Smooth muscle cell (in vitro differentiated cells): ENCODE results near the gene ADAM22. TPM values are rescaled to one million over a fixed set of nuclear protein-coding genes. Genes with fewer than 3 reads are reported as not detected.

Source experiments
- DNase-seq: peaks from one replicate; lab custom pipeline; 2025; ENCODE audit not compliant: unreplicated experiment; lab: John Stamatoyannopoulos, UW
- H2AFZ ChIP-seq: fragments of 200-600 bp; sonication (generic); 2 replicates; pipeline ENCODE4 v1.6.0; 2016; ENCODE audit warnings: antibody characterized with exemption, low read depth, mild to moderate bottlenecking
- H3F3A ChIP-seq: fragments of 200-600 bp; sonication (generic); 2 replicates; pipeline ENCODE4 v1.6.0; 2017; ENCODE audit warnings: antibody characterized with exemption, low read depth
- H3K27ac ChIP-seq: fragments of 200-600 bp; sonication (generic); 2 replicates; pipeline ENCODE4 v1.5.1; 2016; ENCODE audit warnings: low read depth, mild to moderate bottlenecking
- H3K27me3 ChIP-seq: fragments of 200-600 bp; sonication (generic); 2 replicates; pipeline ENCODE4 v1.6.1; 2016; ENCODE audit warnings: low read depth, mild to moderate bottlenecking
- H3K36me3 ChIP-seq: fragments of 200-600 bp; sonication (generic); 2 replicates; pipeline ENCODE4 v1.5.1; 2016; ENCODE audit warnings: low read depth
- H3K4me1 ChIP-seq: fragments of 200-600 bp; sonication (generic); 2 replicates; pipeline ENCODE4 v1.5.1; 2016; ENCODE audit warnings: low read depth
- H3K4me2 ChIP-seq: fragments of 200-600 bp; sonication (generic); 2 replicates; pipeline ENCODE4 v1.6.0; 2016; ENCODE audit warnings: mild to moderate bottlenecking
- H3K4me3 ChIP-seq: fragments of 200-600 bp; sonication (generic); 2 replicates; pipeline ENCODE4 v1.5.1; 2016; ENCODE audit warnings: mild to moderate bottlenecking
- H3K79me2 ChIP-seq: fragments of 200-600 bp; sonication (generic); 2 replicates; pipeline ENCODE4 v1.6.0; 2016; ENCODE audit warnings: low read depth, mild to moderate bottlenecking
- H3K9ac ChIP-seq: fragments of 200-600 bp; sonication (generic); 2 replicates; pipeline ENCODE4 v1.6.0; 2016; ENCODE audit warnings: low read depth
- H3K9me3 ChIP-seq: fragments of 200-600 bp; sonication (generic); replicated peaks from 2 replicates; pipeline ENCODE4 v1.5.1; 2016; ENCODE audit warnings: low read depth
- H4K20me1 ChIP-seq: fragments of 200-600 bp; sonication (generic); 2 replicates; pipeline ENCODE4 v1.6.0; 2016; ENCODE audit warnings: low read depth
- WGBS: methylation state at CpG from one replicate; pipeline ENCODE4 v1.1.7; 2016; ENCODE audit warnings: low lambda C conversion rate; 5-methylcytosine and 5-hydroxymethylcytosine counted together
- polyA plus RNA-seq: library from polyadenylated mRNA; unstranded; fragments of >200 nt; fragmentation: Nextera tagmentation; extraction: Ambion mirVana; gene quantifications from 2 replicates; pipeline ENCODE4 v1.2.1, GENCODE V29; 2016
- total RNA-seq: library from RNA; depleted of rRNA; stranded (reverse); fragments of >200 nt; gene quantifications from 2 replicates; pipeline ENCODE4 v1.2.3, GENCODE V29; 2014
- TF ChIP-seq, protein P1 (sequence below): fragments of 200-600 bp; sonication (generic); IDR thresholded peaks from 2 replicates; pipeline ENCODE4 v1.5.1; 2017; ENCODE audit warnings: borderline replicate concordance, mild to moderate bottlenecking, antibody characterized with exemption; ENCODE audit not compliant: insufficient read depth, poor library complexity, severe bottlenecking

ADAM22 gene
- total and polyA plus RNA-seq, 2 experiments from 2014 or later = 0.10 to 0.22 TPM

DNA sequence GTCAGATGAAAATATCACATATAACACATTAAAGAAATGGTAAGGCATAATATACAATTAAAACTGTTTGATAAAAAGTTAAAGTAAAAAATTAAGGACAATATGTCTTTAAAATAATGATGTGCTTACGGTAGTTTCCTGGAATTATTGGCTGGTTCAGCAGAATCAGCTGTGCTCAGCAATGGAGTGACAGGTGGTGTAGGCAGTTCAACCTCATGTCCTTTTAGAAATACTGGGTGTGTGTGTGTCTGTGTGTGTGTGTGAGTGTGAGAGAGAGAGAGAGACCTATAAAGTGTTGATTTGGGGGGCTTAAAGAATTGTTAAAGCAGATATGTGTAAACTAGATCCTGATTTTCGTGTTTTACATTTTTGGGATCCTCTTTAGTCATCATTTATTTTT, 141.2 kb downstream of the ADAM22 start:
- WGBS = 78% methylated on average over 2 of the region's 2 CpGs
- no peaks in the 10 kb centered on the region for H3K36me3 ChIP-seq
- no peaks in the 10 kb centered on the region for H3F3A ChIP-seq
- no peak overlapping the region for H3K4me3 ChIP-seq
- H2AFZ ChIP-seq = no peak overlapping the region
- H3K9me3 ChIP-seq = no peaks in the 10 kb centered on the region
- no peaks in the 10 kb centered on the region for H3K27me3 ChIP-seq
- TF ChIP-seq, protein P1, sequence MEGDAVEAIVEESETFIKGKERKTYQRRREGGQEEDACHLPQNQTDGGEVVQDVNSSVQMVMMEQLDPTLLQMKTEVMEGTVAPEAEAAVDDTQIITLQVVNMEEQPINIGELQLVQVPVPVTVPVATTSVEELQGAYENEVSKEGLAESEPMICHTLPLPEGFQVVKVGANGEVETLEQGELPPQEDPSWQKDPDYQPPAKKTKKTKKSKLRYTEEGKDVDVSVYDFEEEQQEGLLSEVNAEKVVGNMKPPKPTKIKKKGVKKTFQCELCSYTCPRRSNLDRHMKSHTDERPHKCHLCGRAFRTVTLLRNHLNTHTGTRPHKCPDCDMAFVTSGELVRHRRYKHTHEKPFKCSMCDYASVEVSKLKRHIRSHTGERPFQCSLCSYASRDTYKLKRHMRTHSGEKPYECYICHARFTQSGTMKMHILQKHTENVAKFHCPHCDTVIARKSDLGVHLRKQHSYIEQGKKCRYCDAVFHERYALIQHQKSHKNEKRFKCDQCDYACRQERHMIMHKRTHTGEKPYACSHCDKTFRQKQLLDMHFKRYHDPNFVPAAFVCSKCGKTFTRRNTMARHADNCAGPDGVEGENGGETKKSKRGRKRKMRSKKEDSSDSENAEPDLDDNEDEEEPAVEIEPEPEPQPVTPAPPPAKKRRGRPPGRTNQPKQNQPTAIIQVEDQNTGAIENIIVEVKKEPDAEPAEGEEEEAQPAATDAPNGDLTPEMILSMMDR = no peak
- H3K79me2 ChIP-seq = no peaks in the 10 kb centered on the region
- DNase-seq = no peak
- no peaks in the 10 kb centered on the region for H3K4me1 ChIP-seq
- no peak overlapping the region for H3K9ac ChIP-seq
- H4K20me1 ChIP-seq = no peaks in the 10 kb centered on the region
- no peak overlapping the region for H3K4me2 ChIP-seq
- no peak overlapping the region for H3K27ac ChIP-seq

GRCh38 chr7:88083883-88084282, 149.8 kb downstream of the ADAM22 start:
- no peaks in the 10 kb centered on the region for H3F3A ChIP-seq

DNA sequence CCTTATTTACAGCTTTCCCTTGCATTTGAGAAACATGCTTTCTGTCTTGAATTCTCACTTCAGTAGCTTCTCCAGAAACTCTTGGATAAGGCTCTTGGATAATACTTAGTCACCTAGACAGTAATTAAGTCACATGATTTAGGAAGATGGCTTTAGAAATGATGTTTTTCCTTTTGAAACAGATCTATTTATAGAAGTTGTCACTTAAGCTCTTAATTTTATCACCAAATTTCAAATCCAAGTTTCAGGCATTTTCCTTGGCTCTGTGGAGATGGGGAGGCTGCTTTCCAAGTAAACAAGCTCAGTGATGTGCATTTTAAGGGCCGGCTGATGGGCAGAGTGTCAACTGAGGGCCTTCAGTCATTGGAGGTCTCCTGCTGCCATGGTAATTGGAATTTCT, 155.5 kb downstream of the ADAM22 start:
- Histone ChIP-seq H3K27ac (no peak overlapping the region), H3K9ac (no peak overlapping the region), H2AFZ (no peak overlapping the region), H3K79me2 (no peaks in the 10 kb centered on the region), H4K20me1 (no peaks in the 10 kb centered on the region), H3K4me2 (no peak overlapping the region), H3K4me1 (no peaks in the 10 kb centered on the region), H3K36me3 (no peaks in the 10 kb centered on the region), H3K27me3 (no peaks in the 10 kb centered on the region), H3K4me3 (no peak overlapping the region), H3K9me3 (no peaks in the 10 kb centered on the region), H3F3A (no peaks in the 10 kb centered on the region)
- TF ChIP-seq, protein P1 = no peak
- no peak for DNase-seq
- 78% methylated on average over 1 of the region's 1 CpG for WGBS

More at GRCh38 chr7:88083883-88084282, 149.8 kb downstream of the ADAM22 start:
- TF ChIP-seq, protein P1 = no peak
- Histone ChIP-seq H3K36me3 (no peaks in the 10 kb centered on the region), H4K20me1 (no peaks in the 10 kb centered on the region), H3K9ac (no peak overlapping the region), H2AFZ (no peak overlapping the region), H3K4me2 (no peak overlapping the region), H3K4me3 (no peak overlapping the region), H3K4me1 (no peaks in the 10 kb centered on the region), H3K79me2 (no peaks in the 10 kb centered on the region), H3K27ac (no peak overlapping the region), H3K9me3 (no peaks in the 10 kb centered on the region), H3K27me3 (no peaks in the 10 kb centered on the region)
- no peak for DNase-seq
- WGBS = 67% methylated on average over 2 of the region's 2 CpGs

DNA sequence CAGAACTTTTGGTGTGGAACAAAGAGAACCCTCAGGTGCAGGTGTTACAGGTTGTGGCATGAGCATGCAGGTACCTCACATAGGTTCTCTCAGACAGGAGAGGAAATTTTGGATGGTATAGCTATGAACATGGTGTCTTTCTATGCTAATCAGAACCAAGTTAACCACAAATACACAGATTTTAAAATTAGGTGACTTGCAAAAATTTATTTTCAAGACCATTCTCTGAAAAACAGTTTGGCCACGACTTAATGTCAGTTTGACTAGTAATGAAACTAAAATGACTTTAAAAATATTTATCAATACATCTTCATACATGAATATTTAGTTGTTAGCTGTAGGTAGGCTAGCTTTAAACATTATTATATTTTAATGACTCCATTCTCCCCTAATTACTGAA, 156.2 kb downstream of the ADAM22 start:
- TF ChIP-seq, protein P1 = no peak
- H3F3A ChIP-seq = no peaks in the 10 kb centered on the region
- H3K79me2 ChIP-seq = no peaks in the 10 kb centered on the region
- no peaks in the 10 kb centered on the region for H3K4me1 ChIP-seq
- 74% methylated on average over 1 of the region's 1 CpG for WGBS
- no peaks in the 10 kb centered on the region for H4K20me1 ChIP-seq
- H3K4me3 ChIP-seq = no peak overlapping the region
- no peaks in the 10 kb centered on the region for H3K9me3 ChIP-seq
- no peak overlapping the region for H3K4me2 ChIP-seq
- no peak for DNase-seq
- no peaks in the 10 kb centered on the region for H3K36me3 ChIP-seq
- H2AFZ ChIP-seq = no peak overlapping the region
- H3K27me3 ChIP-seq = no peaks in the 10 kb centered on the region
- H3K27ac ChIP-seq = no peak overlapping the region
- no peak overlapping the region for H3K9ac ChIP-seq
